Kidney (tissue), 14 donors: ENCODE data around the gene TMEM184A. TPM values are rescaled to one million over a fixed set of nuclear protein-coding genes. Genes with fewer than 3 reads are reported as not detected.

ENCODE experiments used
- DNase-seq, 5 donors: peaks; one replicate each; pipeline ENCODE4 v3.0.0-alpha.2; 2013 to 2020
- FAIRE-seq: peaks from 2 replicates; lab custom pipeline; 2012; peaks lifted over from hg19 to GRCh38; lab: Jason Lieb, UNC
- H3K27ac ChIP-seq, 2 donors: one replicate each; pipeline ENCODE4 v1.7.0; 2013; ENCODE audit warnings: low read depth in 2 of 2, low read length in 2 of 2, inconsistent platforms in 1 of 2
- H3K27me3 ChIP-seq: one replicate; pipeline ENCODE4 v1.7.1; 2013; ENCODE audit warnings: low read length, inconsistent platforms; ENCODE audit not compliant: control insufficient read depth, insufficient read depth
- H3K36me3 ChIP-seq, 3 donors: one replicate each; pipeline versions ENCODE4 v1.7.0 to v1.7.1; 2013; ENCODE audit warnings: low read length in 3 of 3, control low read depth in 1 of 3, inconsistent platforms in 1 of 3; ENCODE audit not compliant: insufficient read depth in 3 of 3, control insufficient read depth in 2 of 3
- H3K4me1 ChIP-seq, 3 donors: one replicate each; pipeline versions ENCODE4 v1.7.0 to v1.7.1; 2013; ENCODE audit warnings: low read length in 3 of 3, inconsistent platforms in 1 of 3, low read depth in 1 of 3; ENCODE audit not compliant: control insufficient read depth in 2 of 3, insufficient read depth in 2 of 3
- H3K4me3 ChIP-seq, 3 donors: one replicate each; pipeline versions ENCODE4 v1.7.0 to v1.8.1; 2013; ENCODE audit warnings: low read length in 3 of 3, control low read depth in 1 of 3, inconsistent platforms in 1 of 3
- H3K9ac ChIP-seq, 3 donors: one replicate each; pipeline versions ENCODE4 v1.7.0 to v1.7.1; 2013; ENCODE audit warnings: low read length in 3 of 3, control low read depth in 1 of 3, inconsistent platforms in 1 of 3
- H3K9me3 ChIP-seq, 3 donors: one replicate each; pipeline versions ENCODE4 v1.7.0 to v1.7.1; 2013; ENCODE audit warnings: low read length in 3 of 3, control low read depth in 1 of 3, inconsistent platforms in 1 of 3; ENCODE audit not compliant: control insufficient read depth in 2 of 3, insufficient read depth in 1 of 3
- CTCF ChIP-seq: IDR thresholded peaks from 3 replicates; pipeline ENCODE4 v1.5.1; 2012; ENCODE audit warnings: mild to moderate bottlenecking, moderate library complexity, borderline replicate concordance; ENCODE audit not compliant: insufficient read depth; ENCODE audit errors: extremely low read depth
- intact Hi-C: fragments of 100-400 bp; cut with DNase I; formaldehyde crosslinking; loops from one replicate; pipeline ENCODE4 v1.11.1; 2022
- polyA plus RNA-seq: library from polyadenylated mRNA; stranded (reverse); fragments of 350-450 nt; fragmentation: Illumina TruSeq; extraction: RNeasy Lipid Tissue Mini Kit (QIAGEN cat#74804); gene quantifications from one replicate; pipeline ENCODE4 v1.2.3, GENCODE V29; 2014; ENCODE audit warnings: low read depth, low replicate concordance; ENCODE audit not compliant: insufficient read depth
- total RNA-seq: library from RNA; stranded (reverse); fragmentation: NEBNext Ultra II Directional; extraction: Animal tissue kit (Norgen Biotek cat#: 25700); gene quantifications from one replicate; pipeline ENCODE4 v1.2.1, GENCODE V29; 2021
- donor health status: control.
- donor health status: control.
- donor health status: control.
- donor health status: control.
- donor health status: control.
- donor health status: DM: yes; HTN: yes; CAD: no.
- donor health status: Normal renal cell carcinoma (clear cell type).

Gene TMEM184A
- total and polyA plus RNA-seq, 2 donors from 2014 or later = 6.8 to 11.0 TPM

- H3K27me3 ChIP-seq = no peaks in the 10 kb centered on the region
- H3K9me3 ChIP-seq = no peaks in the 10 kb centered on the region
- DNase-seq (peak in 2 of 5 donors; percentile 61 to 81), FAIRE-seq (no peak)
- H3K9ac ChIP-seq = peak overlapping the region in 2 of 3 donors; percentile 63 to 84
- peaks cover 0 to 12% (median 0%) of the 10 kb centered on the region in 3 donors for H3K36me3 ChIP-seq
- TF ChIP-seq CTCF = no peak
- H3K4me3 ChIP-seq = peak overlapping the region in 1 of 3 donors; percentile 22
- peaks cover 0 to 35% (median 22%) of the 10 kb centered on the region in 3 donors for H3K4me1 ChIP-seq
- H3K27ac ChIP-seq = peak overlapping the region; percentile 99 to 100
- intact Hi-C loops = no loop called here
These were observed 20.1 kb downstream of the TMEM184A start for GRCh38 chr7:1535701-1536454.

GRCh38 chr7:1535100-1535458 lies 20.9 kb downstream of the TMEM184A start:
- H3K27me3 ChIP-seq = no peaks in the 10 kb centered on the region
- H3K27ac ChIP-seq = peak overlapping the region; percentile 8 to 63
- intact Hi-C loops = no loop called here
- H3K9me3 ChIP-seq = no peaks in the 10 kb centered on the region
- H3K4me1 ChIP-seq = peaks cover 0 to 35% (median 22%) of the 10 kb centered on the region in 3 donors
- TF ChIP-seq CTCF = no peak
- FAIRE-seq (no peak), DNase-seq (peak in 2 of 5 donors; percentile 50 to 73)
- peaks cover 0 to 12% (median 0%) of the 10 kb centered on the region in 3 donors for H3K36me3 ChIP-seq
- peak overlapping the region in 1 of 3 donors; percentile 46 for H3K9ac ChIP-seq
- H3K4me3 ChIP-seq = no peak overlapping the region

GRCh38 chr7:1534330-1535099 lies 21.5 kb downstream of the TMEM184A start:
- peak overlapping the region in 1 of 3 donors; percentile 46 for H3K9ac ChIP-seq
- peak in 2 of 5 donors; percentile 63 to 75 for DNase-seq
- H3K4me3 ChIP-seq = no peak overlapping the region
- peaks cover 0 to 8% (median 0%) of the 10 kb centered on the region in 3 donors for H3K36me3 ChIP-seq
- H3K4me1 ChIP-seq = peaks cover 0 to 35% (median 22%) of the 10 kb centered on the region in 3 donors
- no peaks in the 10 kb centered on the region for H3K9me3 ChIP-seq
- FAIRE-seq = no peak
- intact Hi-C loops = no loop called here
- H3K27me3 ChIP-seq = no peaks in the 10 kb centered on the region
- no peak for TF ChIP-seq CTCF
- peak overlapping the region; percentile 98 for H3K27ac ChIP-seq
